WTC11 (cell line): ENCODE measurements around the gene SUPT4H1. TPM values are rescaled to one million over a fixed set of nuclear protein-coding genes. Genes with fewer than 3 reads are reported as not detected.

ENCODE experiments used
- ATAC-seq: fragments of 200-7000 bp; cut with Tn5 transposase; 2 replicates; pipeline ENCODE4 v1.10.0; 2021; ENCODE audit warnings: mild to moderate bottlenecking, moderate library complexity
- CTCF ChIA-PET: fragments of 300-600 bp; sonication (Branson Sonifier 250); formaldehyde crosslinking; loops from one replicate; lab custom pipeline; 2021; ENCODE audit warnings: antibody characterized with exemption; lab: Charles Lee
- POLR2A ChIA-PET: fragments of 350-600 bp; sonication (Branson Sonifier 250); formaldehyde crosslinking; loops from one replicate; lab custom pipeline; 2021; ENCODE audit warnings: antibody characterized with exemption; lab: Charles Lee
- DNase-seq: peaks from one replicate; pipeline ENCODE4 v3.0.0; 2021; ENCODE audit warnings: low spot score
- H3K27ac Mint-ChIP-seq: 2 replicates; pipeline ENCODE4 v1.8.0; 2021; ENCODE audit warnings: mixed read lengths
- H3K27me3 Mint-ChIP-seq: 2 replicates; pipeline ENCODE4 v1.8.0; 2021; ENCODE audit warnings: low read depth, mild to moderate bottlenecking, moderate library complexity, mixed read lengths
- H3K36me3 Mint-ChIP-seq: 2 replicates; pipeline ENCODE4 v1.8.0; 2021; ENCODE audit warnings: mixed read lengths
- H3K4me1 Mint-ChIP-seq: 2 replicates; pipeline ENCODE4 v1.8.0; 2022; ENCODE audit warnings: mixed read lengths
- H3K4me3 Mint-ChIP-seq: 2 replicates; pipeline ENCODE4 v1.8.0; 2021; ENCODE audit warnings: mild to moderate bottlenecking, moderate library complexity, mixed read lengths
- H3K9me3 Mint-ChIP-seq: 2 replicates; pipeline ENCODE4 v1.8.0; 2021; ENCODE audit warnings: mixed read lengths
- E2F1 ChIP-seq: sonication (generic); formaldehyde crosslinking; IDR thresholded peaks from 2 replicates; pipeline ENCODE4 v1.8.0; 2022; ENCODE audit warnings: mild to moderate bottlenecking, missing genetic modification reagents
- EMX1 ChIP-seq: fragments of 250-450 bp; sonication (Bioruptor Pico); IDR thresholded peaks from 2 replicates; pipeline ENCODE4 v1.8.0; 2021; ENCODE audit warnings: mild to moderate bottlenecking
- HMGXB4 ChIP-seq: sonication (generic); formaldehyde crosslinking; IDR thresholded peaks from 2 replicates; pipeline ENCODE4 v1.8.1; 2023; ENCODE audit warnings: mild to moderate bottlenecking, moderate library complexity, missing genetic modification reagents
- IRF2 ChIP-seq: sonication (generic); formaldehyde crosslinking; IDR thresholded peaks from 2 replicates; pipeline ENCODE4 v1.8.0; 2022; ENCODE audit warnings: low read depth, missing genetic modification reagents, borderline replicate concordance
- MLX ChIP-seq: sonication (generic); formaldehyde crosslinking; IDR thresholded peaks from 2 replicates; pipeline ENCODE4 v1.8.1; 2023; ENCODE audit warnings: mild to moderate bottlenecking, missing genetic modification reagents, moderate library complexity
- PRDM15 ChIP-seq: sonication (generic); formaldehyde crosslinking; IDR thresholded peaks from 2 replicates; pipeline ENCODE4 v1.8.0; 2022; ENCODE audit warnings: missing genetic modification reagents
- PRRX2 ChIP-seq: fragments of 250-450 bp; sonication (Bioruptor Pico); IDR thresholded peaks from 2 replicates; pipeline ENCODE4 v1.8.0; 2021; ENCODE audit warnings: mild to moderate bottlenecking
- TEAD1 ChIP-seq: sonication (generic); formaldehyde crosslinking; IDR thresholded peaks from 2 replicates; pipeline ENCODE4 v1.8.0; 2022; ENCODE audit warnings: mild to moderate bottlenecking, missing genetic modification reagents
- ZBTB21 ChIP-seq: sonication (generic); formaldehyde crosslinking; IDR thresholded peaks from 2 replicates; pipeline ENCODE4 v1.8.1; 2023; ENCODE audit warnings: mild to moderate bottlenecking, missing genetic modification reagents, borderline replicate concordance
- ZNF121 ChIP-seq: sonication (generic); formaldehyde crosslinking; IDR thresholded peaks from 2 replicates; pipeline ENCODE4 v1.8.0; 2023; ENCODE audit warnings: missing genetic modification reagents
- ZNF138 ChIP-seq: sonication (generic); formaldehyde crosslinking; conservative IDR thresholded peaks from 2 replicates; pipeline ENCODE4 v1.8.1; 2022; ENCODE audit warnings: mild to moderate bottlenecking, moderate library complexity, missing genetic modification reagents
- ZNF232 ChIP-seq: sonication (generic); formaldehyde crosslinking; IDR thresholded peaks from 2 replicates; pipeline ENCODE4 v1.8.0; 2022; ENCODE audit warnings: mild to moderate bottlenecking, missing genetic modification reagents
- ZNF281 ChIP-seq: sonication (generic); formaldehyde crosslinking; IDR thresholded peaks from 2 replicates; pipeline ENCODE4 v1.8.0; 2023; ENCODE audit warnings: mild to moderate bottlenecking, missing genetic modification reagents
- ZNF416 ChIP-seq: fragments of 250-450 bp; sonication (Bioruptor Pico); IDR thresholded peaks from 2 replicates; pipeline ENCODE4 v1.9.0; 2021; ENCODE audit warnings: mild to moderate bottlenecking, inconsistent platforms
- ZNF512 ChIP-seq: sonication (generic); formaldehyde crosslinking; IDR thresholded peaks from 2 replicates; pipeline ENCODE4 v1.8.1; 2022; ENCODE audit warnings: missing genetic modification reagents, borderline replicate concordance
- total RNA-seq: library from RNA; stranded (reverse); gene quantifications from 3 replicates; pipeline ENCODE4 v1.2.3, GENCODE V29; 2021

Gene SUPT4H1
- total RNA-seq, 1 experiment from 2014 or later: 85.5 TPM

- no peak for ATAC-seq
- H3K36me3 Mint-ChIP-seq: no peaks in the 10 kb centered on the region
- peaks cover 15% of the 10 kb centered on the region for H3K4me1 Mint-ChIP-seq
- no peaks in the 10 kb centered on the region for H3K27me3 Mint-ChIP-seq
- TF ChIP-seq IRF2 (CRISPR knock-in tag): no peak
- no peak for TF ChIP-seq ZNF138
- TF ChIP-seq ZNF416 (CRISPR knock-in tag): no peak
- no peak for TF ChIP-seq ZNF512 (CRISPR knock-in tag)
- no peak for TF ChIP-seq HMGXB4 (CRISPR knock-in tag)
- no peak for DNase-seq
- H3K9me3 Mint-ChIP-seq: no peaks in the 10 kb centered on the region
- CTCF ChIA-PET: interaction anchor here (1.0 to 1.8 kb wide), 3 partner anchors 46 to 54 kb away, joined by 3 to 5 read pairs (median 4); partner anchors contain the start of gene RNF43
- H3K27ac Mint-ChIP-seq: no peak overlapping the region
- no peak overlapping the region for H3K4me3 Mint-ChIP-seq
- POLR2A ChIA-PET: interaction anchor here (1.1 kb wide), 1 partner anchor 9 kb away, joined by 3 read pairs; no protein-coding TSS in a partner anchor
Observed at GRCh38 chr17:58371300-58371950, 19.4 kb upstream of the SUPT4H1 start.

GRCh38 chr17:58370716-58371115 lies 18.7 kb upstream of the SUPT4H1 start:
- H3K36me3 Mint-ChIP-seq: no peaks in the 10 kb centered on the region
- H3K9me3 Mint-ChIP-seq: no peaks in the 10 kb centered on the region
- TF ChIP-seq TEAD1 (CRISPR knock-in tag) (no peak), ZNF121 (CRISPR knock-in tag) (no peak), EMX1 (CRISPR knock-in tag) (no peak), PRDM15 (CRISPR knock-in tag) (no peak), PRRX2 (no peak), ZNF232 (CRISPR knock-in tag) (no peak), MLX (CRISPR knock-in tag) (no peak), E2F1 (no peak), ZNF281 (CRISPR knock-in tag) (no peak), ZBTB21 (CRISPR knock-in tag) (no peak)
- H3K4me3 Mint-ChIP-seq: no peak overlapping the region
- ATAC-seq: no peak
- H3K27me3 Mint-ChIP-seq: no peaks in the 10 kb centered on the region
- no peak overlapping the region for H3K27ac Mint-ChIP-seq
- ChIA-PET POLR2A (interaction anchor here (1.1 kb wide), 1 partner anchor 9 kb away, joined by 3 read pairs; no protein-coding TSS in a partner anchor), CTCF (interaction anchor here (1.0 to 1.1 kb wide), 2 partner anchors 47 to 53 kb away, joined by 3 to 4 read pairs; partner anchors contain the start of gene RNF43)
- peaks cover 8% of the 10 kb centered on the region for H3K4me1 Mint-ChIP-seq
- no peak for DNase-seq
